GM21528 (cell line): ENCODE data around the gene PSAP.
A peak's percentile ranks its signal among the peaks of the same experiment; 100 is the strongest.

Experiments
- ATAC-seq: cut with Tn5 transposase; IDR thresholded peaks from one replicate; pipeline ENCODE4 v1.9.1; 2021; ENCODE audit warnings: mild to moderate bottlenecking, moderate library complexity; ENCODE audit not compliant: unreplicated experiment, low FRiP score

The PSAP gene

DNA sequence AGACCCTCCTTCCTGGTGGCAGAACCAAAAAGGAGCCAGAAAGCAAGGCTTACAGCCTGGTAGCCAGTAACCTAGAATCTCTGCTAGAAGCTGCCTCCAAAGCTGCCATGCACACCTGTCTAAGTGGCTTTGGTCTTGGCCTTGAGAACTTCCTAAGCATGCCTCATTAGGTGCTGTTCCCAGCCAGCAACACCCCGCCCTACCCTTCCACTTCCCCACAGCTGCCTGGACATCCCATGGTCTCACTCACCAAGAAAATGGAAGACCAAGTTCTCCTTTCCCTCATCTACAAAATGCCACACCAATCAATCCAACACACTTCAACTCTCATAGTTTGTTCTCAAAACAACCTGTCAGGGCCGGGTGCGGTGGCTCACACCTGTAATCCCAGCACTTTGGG, 4.2 kb downstream of the PSAP start:
- no peak for ATAC-seq

- ATAC-seq: no peak
Observed at GRCh38 chr10:71845410-71846405, 5.3 kb downstream of the PSAP start.

- ATAC-seq: no peak
Observed at GRCh38 chr10:71844695-71845094, 6.4 kb downstream of the PSAP start.

- no peak for ATAC-seq
Observed at GRCh38 chr10:71844084-71844483, 7.0 kb downstream of the PSAP start.

DNA sequence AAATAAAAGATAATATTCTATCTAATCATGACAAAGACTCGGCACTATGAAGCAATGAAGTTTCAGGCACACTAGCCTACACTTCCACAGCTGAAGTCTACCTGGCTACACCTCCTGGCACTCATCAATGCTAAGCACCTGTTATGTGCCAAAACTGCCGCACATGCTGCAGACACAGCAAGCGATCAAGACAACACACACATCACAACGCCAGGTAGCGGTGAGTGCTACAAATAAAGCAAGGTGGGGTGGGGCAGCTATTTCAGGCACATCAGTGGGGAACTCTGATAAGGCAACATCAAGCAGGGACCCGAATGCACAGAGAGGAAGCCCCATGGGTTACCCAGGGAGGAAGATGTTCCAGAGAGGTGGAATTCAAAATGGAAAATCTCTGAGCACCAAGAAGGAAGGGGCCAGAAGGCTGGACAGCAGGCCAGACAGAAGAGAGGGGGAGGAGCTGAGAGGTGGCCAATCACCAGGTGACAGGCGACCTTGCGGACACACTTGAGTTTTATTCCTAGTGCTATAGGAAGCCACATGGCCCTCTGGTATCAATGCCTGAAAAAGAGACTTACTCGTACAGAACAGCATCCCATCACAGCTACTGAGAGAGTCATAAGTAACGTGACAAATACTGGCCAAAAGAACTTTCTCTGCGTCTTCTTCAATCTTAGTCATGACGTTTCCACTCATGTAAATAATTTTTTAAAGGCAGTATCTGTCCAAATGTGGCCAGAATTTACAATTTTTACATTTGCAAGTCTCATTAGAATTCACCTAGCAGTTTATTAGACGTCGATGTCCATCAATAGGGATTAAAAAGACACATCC, 8.0 kb downstream of the PSAP start:
- ATAC-seq: no peak

DNA sequence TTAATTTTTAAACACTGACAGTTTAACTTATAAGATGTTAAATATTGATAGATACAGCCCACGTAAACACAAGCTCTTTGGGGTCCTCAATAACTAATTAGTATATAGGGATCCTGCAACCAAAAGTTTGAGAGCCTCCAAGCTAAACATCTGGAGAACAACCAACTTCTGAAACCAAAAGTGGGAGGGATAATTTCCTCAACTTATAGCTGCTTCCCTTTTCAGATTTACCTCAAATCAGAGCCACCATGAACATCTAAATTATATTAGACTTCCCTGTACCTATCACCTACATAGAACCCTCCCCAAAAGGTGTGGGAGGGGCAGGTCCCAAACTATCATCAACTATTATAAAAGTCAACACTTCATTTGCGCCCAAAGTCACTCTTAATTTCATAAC, 8.6 kb downstream of the PSAP start:
- ATAC-seq: no peak

GRCh38 chr10:71840958-71841335, 10.1 kb downstream of the PSAP start:
- no peak for ATAC-seq

DNA sequence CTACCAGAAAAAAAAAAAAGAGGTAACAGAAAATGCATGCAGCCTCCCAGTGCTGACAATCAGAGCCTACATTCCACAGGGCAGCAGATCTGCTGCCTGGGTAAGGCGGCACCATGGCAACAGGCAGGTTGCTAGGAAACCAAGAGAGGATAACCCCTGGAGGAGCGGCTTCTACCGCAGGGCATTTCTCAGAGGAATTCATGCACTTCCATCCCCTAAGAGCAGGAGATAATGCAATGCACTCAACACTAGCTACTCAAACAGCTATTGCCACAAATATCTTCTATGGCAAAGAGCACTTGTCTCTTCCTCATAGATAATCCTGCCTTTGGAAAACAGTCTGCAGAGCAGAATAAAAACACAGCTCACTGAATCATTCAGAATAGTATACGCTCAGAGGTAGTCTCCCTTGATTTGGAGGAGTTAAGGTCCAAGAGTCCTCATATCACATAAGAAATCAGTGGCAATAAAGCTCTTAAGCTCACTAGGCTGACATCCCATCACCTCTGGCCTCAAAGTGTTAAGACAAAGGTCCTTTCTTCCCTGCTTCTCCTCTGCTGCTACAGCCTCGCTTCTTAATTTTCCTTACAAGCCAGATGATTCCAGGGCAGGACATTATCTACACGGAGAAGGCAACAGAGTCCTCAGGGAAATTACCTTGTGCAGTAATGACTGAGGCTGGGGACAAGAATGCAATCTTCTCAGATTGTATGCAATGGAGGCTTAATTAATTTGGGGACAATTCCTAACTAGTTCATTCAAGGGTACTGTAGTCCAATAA, 10.7 kb downstream of the PSAP start:
- ATAC-seq: no peak

- no peak for ATAC-seq
Observed at GRCh38 chr10:71838264-71839211, 12.5 kb downstream of the PSAP start.

DNA sequence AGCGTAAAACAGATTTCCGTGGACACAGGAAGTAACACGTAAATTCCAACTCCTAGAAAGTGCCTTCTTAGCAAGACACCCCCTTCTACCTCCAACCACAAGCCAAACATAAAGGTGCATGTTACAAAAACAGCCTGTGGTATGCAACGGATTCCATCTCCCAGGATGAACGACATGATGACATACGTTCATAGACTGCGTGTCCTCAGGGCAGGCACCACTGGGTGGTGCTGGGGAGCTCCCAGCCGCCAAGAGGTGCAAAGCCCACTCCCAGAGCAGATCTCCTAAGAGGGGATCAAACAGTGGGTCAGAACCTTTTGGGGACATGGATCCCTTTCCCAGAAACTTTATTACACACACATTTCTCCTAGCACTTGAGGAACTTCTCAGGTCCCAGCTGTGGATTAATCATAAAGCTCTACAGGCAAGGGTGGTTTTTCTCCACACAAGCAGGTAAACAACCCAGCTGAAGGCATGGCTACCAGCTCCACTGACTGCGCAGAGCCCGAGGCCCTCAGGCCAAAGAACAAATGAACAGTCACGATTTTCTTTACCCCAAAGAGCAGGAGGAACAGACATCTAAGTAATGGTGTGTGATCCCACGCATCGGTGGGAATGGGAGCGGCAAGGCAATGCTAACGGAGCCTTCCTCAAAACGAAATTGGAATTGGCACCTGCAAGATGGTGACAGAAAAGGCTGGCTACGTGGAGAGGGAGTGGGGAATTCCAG, 13.8 kb downstream of the PSAP start:
- ATAC-seq: no peak

GRCh38 chr10:71836596-71836974, 14.5 kb downstream of the PSAP start:
- peak; percentile 29 for ATAC-seq

GRCh38 chr10:71835671-71836595, 15.1 kb downstream of the PSAP start:
- ATAC-seq: peak; percentile 78

- no peak for ATAC-seq
Observed at GRCh38 chr10:71834343-71834674, 16.7 kb downstream of the PSAP start.

GRCh38 chr10:71833451-71834342, 17.4 kb downstream of the PSAP start:
- ATAC-seq: no peak

- ATAC-seq: no peak
Observed at GRCh38 chr10:71832967-71833366, 18.1 kb downstream of the PSAP start.

- no peak for ATAC-seq
Observed at GRCh38 chr10:71831646-71832552, 19.2 kb downstream of the PSAP start.
